Measurements from ENCODE around the gene PPFIA4. TPM values are rescaled to one million over a fixed set of nuclear protein-coding genes. Genes with fewer than 3 reads are reported as not detected.

PPFIA4 gene
- total and polyA plus RNA-seq, 9 of the 15 experiments (the other 6 are each of a cell fraction or from before 2014, with no cell fraction given), result 0.07 to 12.0 (median 0.70) TPM

DNA sequence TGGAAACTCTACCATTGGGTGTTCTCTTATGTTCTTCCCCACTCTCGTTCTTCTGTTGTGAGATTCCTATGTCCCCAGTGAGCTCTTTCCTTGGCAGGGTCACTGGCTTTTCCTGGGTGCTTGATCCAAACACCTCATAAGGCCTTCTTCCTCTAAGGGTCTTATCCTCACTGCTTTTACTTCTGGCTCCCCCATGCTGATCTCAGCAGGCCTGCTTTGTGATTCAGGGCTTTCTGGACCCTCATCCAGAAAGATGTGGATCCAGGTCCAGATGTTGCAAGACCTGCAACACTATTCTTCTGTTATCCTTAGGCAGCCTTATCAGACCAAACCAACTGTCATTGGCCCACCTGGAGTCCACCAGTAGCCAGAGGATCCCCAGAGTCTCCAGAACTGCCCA, 70.7 kb downstream of the PPFIA4 start:
- Histone ChIP-seq H3K4me3 (no peak overlapping the region), H3K27ac (ENCODE audit: extremely low read depth, low read depth, low read length) (no peak overlapping the region), H2AFZ (ENCODE audit: low read depth, low read length) (no peak overlapping the region), H3K79me2 (ENCODE audit: control insufficient read depth, insufficient read depth, low read length) (no peaks in the 10 kb centered on the region), H4K20me1 (replicated peaks; ENCODE audit: control insufficient read depth, insufficient read depth, low read length) (no peaks in the 10 kb centered on the region), H3K4me1 (replicated peaks in 1 of 2; ENCODE audit: control insufficient read depth in 2 of 2, insufficient read depth in 2 of 2, low read length in 2 of 2) (no peaks in the 10 kb centered on the region), H3K36me3 (ENCODE audit: control insufficient read depth, insufficient read depth, low read length) (no peaks in the 10 kb centered on the region), H3K9ac (ENCODE audit: insufficient read depth in 1 of 2, low read depth in 2 of 2, low read length in 2 of 2) (no peak overlapping the region), H3K27me3 (ENCODE audit: control insufficient read depth in 2 of 2, insufficient read depth in 2 of 2, low read length in 2 of 2) (peaks cover 12 to 13% of the 10 kb centered on the region in 2 experiments; a peak in 4 of 5 replicates), H3K9me1 (ENCODE audit: control insufficient read depth, insufficient read depth, low read length) (no peaks in the 10 kb centered on the region), H3K9me3 (replicated peaks; ENCODE audit: control insufficient read depth, insufficient read depth, low read depth, low read length) (no peaks in the 10 kb centered on the region), H3K4me2 (ENCODE audit: insufficient read depth, low read length) (no peak overlapping the region)
- ChIA-PET CTCF (ENCODE audit: low intra/inter-chr PET ratio) (no interaction called here), POLR2A (interaction anchor here (0.5 to 1.5 kb wide), 5 partner anchors 10 to 209 kb away, joined by 3 to 5 read pairs (median 4); partner anchors contain the start of gene KLHL12)
- FAIRE-seq (no peak), ATAC-seq (no peak), DNase-seq (ENCODE audit: extremely low read depth in 1 of 4, low spot score in 3 of 4) (no peak)
- no TSS peak for BruUV-seq (replicated peaks)
- in situ Hi-C loops (cut with MboI) (no loop called here), intact Hi-C loops (cut with micrococcal nuclease) (no loop called here)
- TF ChIP-seq IRF2 (CRISPR knock-in tag; IDR thresholded peaks at IDR 0.05), result no peak
- no peak for TF ChIP-seq ILK (tag; IDR thresholded peaks at IDR 0.05; ENCODE audit: borderline replicate concordance, low read depth)
- TF ChIP-seq, protein P1, sequence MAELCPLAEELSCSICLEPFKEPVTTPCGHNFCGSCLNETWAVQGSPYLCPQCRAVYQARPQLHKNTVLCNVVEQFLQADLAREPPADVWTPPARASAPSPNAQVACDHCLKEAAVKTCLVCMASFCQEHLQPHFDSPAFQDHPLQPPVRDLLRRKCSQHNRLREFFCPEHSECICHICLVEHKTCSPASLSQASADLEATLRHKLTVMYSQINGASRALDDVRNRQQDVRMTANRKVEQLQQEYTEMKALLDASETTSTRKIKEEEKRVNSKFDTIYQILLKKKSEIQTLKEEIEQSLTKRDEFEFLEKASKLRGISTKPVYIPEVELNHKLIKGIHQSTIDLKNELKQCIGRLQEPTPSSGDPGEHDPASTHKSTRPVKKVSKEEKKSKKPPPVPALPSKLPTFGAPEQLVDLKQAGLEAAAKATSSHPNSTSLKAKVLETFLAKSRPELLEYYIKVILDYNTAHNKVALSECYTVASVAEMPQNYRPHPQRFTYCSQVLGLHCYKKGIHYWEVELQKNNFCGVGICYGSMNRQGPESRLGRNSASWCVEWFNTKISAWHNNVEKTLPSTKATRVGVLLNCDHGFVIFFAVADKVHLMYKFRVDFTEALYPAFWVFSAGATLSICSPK (IDR thresholded peaks at IDR 0.05; ENCODE audit: borderline replicate concordance), result no peak
- TF ChIP-seq, protein P2, sequence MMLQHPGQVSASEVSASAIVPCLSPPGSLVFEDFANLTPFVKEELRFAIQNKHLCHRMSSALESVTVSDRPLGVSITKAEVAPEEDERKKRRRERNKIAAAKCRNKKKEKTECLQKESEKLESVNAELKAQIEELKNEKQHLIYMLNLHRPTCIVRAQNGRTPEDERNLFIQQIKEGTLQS (IDR thresholded peaks at IDR 0.05), result no peak
- TF ChIP-seq, protein P2 (CRISPR knock-in tag; conservative IDR thresholded peaks at IDR 0.05), result no peak
- no peak for TF ChIP-seq MBD2 (IDR thresholded peaks at IDR 0.05; ENCODE audit: borderline replicate concordance, low read depth)
- TF ChIP-seq FOXA1 (IDR thresholded peaks at IDR 0.05; ENCODE audit: borderline replicate concordance), result no peak
- WGBS (ENCODE audit: insufficient coverage, low coverage, missing lambda C conversion rate), result 0% methylated on average over 1 of the region's 1 CpG
